Measurements from ENCODE around the gene CFAP43. TPM values are rescaled to one million over a fixed set of nuclear protein-coding genes. Genes with fewer than 3 reads are reported as not detected.

CFAP43 gene
- total RNA-seq, 1 experiment from 2014 or later = 0.42 TPM

- peak; percentile 70 for TF ChIP-seq USF2 (CRISPR knock-in tag; IDR thresholded peaks at IDR 0.05)
- TF ChIP-seq ZNF671 (CRISPR knock-in tag; IDR thresholded peaks at IDR 0.05) = no peak
- no peak for TF ChIP-seq CBFB (CRISPR knock-in tag; IDR thresholded peaks at IDR 0.05; ENCODE audit: low read depth)
- no peak for TF ChIP-seq RELA (CRISPR knock-in tag; IDR thresholded peaks at IDR 0.05; ENCODE audit: borderline replicate concordance)
- no peak for TF ChIP-seq ZBTB43 (CRISPR knock-in tag; IDR thresholded peaks at IDR 0.05)
- 0 out of 2 replicates have a peak, but pooled peaks have one; percentile 19 for TF ChIP-seq SP1 (CRISPR knock-in tag; conservative IDR thresholded peaks at IDR 0.05)
- 0 out of 2 replicates have a peak, but pooled peaks have one; percentile 52 for TF ChIP-seq CREM (CRISPR knock-in tag; IDR thresholded peaks at IDR 0.05)
- TF ChIP-seq USF1 (CRISPR knock-in tag; IDR thresholded peaks at IDR 0.05) = peak; percentile 63
- TF ChIP-seq IRF2 (CRISPR knock-in tag; IDR thresholded peaks at IDR 0.05; ENCODE audit: borderline replicate concordance, low read depth) = no peak
Observed at GRCh38 chr10:104120903-104121484, 111.2 kb downstream of the CFAP43 start (continued).

- Mint-ChIP-seq H3K27ac (peak overlapping the region; percentile 100), H3K9me3 (no peaks in the 10 kb centered on the region), H3K4me1 (peaks cover 29% of the 10 kb centered on the region), H3K4me3 (peak overlapping the region; percentile 92), H3K27me3 (ENCODE audit: low read depth) (no peaks in the 10 kb centered on the region), H3K36me3 (peaks cover 3% of the 10 kb centered on the region)
- ChIA-PET CTCF (interaction anchor here (0.7 to 2.7 kb wide), 8 partner anchors 8 to 178 kb away, joined by 3 to 35 read pairs (median 4); no protein-coding TSS in a partner anchor), POLR2A (interaction anchor here (0.6 to 2.7 kb wide), 10 partner anchors 9 to 1041 kb away, joined by 3 to 34 read pairs (median 5); no protein-coding TSS in a partner anchor)
- ATAC-seq (no peak), DNase-seq (ENCODE audit: low spot score) (no peak)
- TF ChIP-seq, protein P1, sequence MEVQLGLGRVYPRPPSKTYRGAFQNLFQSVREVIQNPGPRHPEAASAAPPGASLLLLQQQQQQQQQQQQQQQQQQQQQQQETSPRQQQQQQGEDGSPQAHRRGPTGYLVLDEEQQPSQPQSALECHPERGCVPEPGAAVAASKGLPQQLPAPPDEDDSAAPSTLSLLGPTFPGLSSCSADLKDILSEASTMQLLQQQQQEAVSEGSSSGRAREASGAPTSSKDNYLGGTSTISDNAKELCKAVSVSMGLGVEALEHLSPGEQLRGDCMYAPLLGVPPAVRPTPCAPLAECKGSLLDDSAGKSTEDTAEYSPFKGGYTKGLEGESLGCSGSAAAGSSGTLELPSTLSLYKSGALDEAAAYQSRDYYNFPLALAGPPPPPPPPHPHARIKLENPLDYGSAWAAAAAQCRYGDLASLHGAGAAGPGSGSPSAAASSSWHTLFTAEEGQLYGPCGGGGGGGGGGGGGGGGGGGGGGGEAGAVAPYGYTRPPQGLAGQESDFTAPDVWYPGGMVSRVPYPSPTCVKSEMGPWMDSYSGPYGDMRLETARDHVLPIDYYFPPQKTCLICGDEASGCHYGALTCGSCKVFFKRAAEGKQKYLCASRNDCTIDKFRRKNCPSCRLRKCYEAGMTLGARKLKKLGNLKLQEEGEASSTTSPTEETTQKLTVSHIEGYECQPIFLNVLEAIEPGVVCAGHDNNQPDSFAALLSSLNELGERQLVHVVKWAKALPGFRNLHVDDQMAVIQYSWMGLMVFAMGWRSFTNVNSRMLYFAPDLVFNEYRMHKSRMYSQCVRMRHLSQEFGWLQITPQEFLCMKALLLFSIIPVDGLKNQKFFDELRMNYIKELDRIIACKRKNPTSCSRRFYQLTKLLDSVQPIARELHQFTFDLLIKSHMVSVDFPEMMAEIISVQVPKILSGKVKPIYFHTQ (CRISPR knock-in tag; IDR thresholded peaks at IDR 0.05) = no peak
- TF ChIP-seq, protein P2, sequence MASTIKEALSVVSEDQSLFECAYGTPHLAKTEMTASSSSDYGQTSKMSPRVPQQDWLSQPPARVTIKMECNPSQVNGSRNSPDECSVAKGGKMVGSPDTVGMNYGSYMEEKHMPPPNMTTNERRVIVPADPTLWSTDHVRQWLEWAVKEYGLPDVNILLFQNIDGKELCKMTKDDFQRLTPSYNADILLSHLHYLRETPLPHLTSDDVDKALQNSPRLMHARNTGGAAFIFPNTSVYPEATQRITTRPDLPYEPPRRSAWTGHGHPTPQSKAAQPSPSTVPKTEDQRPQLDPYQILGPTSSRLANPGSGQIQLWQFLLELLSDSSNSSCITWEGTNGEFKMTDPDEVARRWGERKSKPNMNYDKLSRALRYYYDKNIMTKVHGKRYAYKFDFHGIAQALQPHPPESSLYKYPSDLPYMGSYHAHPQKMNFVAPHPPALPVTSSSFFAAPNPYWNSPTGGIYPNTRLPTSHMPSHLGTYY (CRISPR knock-in tag; IDR thresholded peaks at IDR 0.05) = no peak
- TF ChIP-seq IRF2 (CRISPR knock-in tag; IDR thresholded peaks at IDR 0.05; ENCODE audit: borderline replicate concordance, low read depth) (no peak), USF1 (CRISPR knock-in tag; IDR thresholded peaks at IDR 0.05) (no peak), E2F4 (CRISPR knock-in tag; IDR thresholded peaks at IDR 0.05; ENCODE audit: borderline replicate concordance, low read depth) (no peak), CDX4 (CRISPR knock-in tag; IDR thresholded peaks at IDR 0.05; ENCODE audit: borderline replicate concordance) (no peak), JUN (CRISPR knock-in tag; IDR thresholded peaks at IDR 0.05) (no peak), HMGXB4 (CRISPR knock-in tag; IDR thresholded peaks at IDR 0.05) (no peak), ZBTB21 (CRISPR knock-in tag; IDR thresholded peaks at IDR 0.05; ENCODE audit: borderline replicate concordance) (no peak)
Observed at GRCh38 chr10:104120512-104120902, 111.7 kb downstream of the CFAP43 start.

Data from WTC11 (cell line).